NCI-H1436 treated with DMSO at 0.1 percent for 48 hours (cell line): ENCODE data around the gene CAGE1.
"Not testable (repeated sequence)": the region's sequence is repeated elsewhere in the genome, so short reads cannot be mapped to it uniquely, and the experiment has no call there.

Source experiments
- DNase-seq: peaks from one replicate; lab custom pipeline; 2025; lab: John Stamatoyannopoulos, UW

Gene CAGE1

DNA sequence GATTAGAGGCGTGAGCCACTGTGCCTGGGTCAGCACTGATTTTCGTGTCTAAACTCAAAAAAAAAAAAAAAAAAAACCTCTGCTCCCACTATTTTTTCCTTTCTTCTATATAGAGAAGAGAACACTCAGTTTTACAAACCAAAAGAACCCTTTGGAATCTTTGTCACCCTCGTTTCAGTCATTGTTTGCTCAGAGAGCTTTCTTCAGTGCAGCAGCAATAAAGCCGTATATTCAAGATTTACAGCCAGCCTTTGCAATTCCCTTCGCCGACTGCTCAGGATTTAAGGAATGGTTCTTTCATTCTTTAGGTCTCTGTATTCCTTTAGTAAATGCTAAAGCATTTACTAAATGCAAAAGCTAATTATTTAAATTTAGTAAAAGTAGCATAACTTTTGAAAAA, 20.2 kb upstream of the CAGE1 start:
- DNase-seq = no peak

DNA sequence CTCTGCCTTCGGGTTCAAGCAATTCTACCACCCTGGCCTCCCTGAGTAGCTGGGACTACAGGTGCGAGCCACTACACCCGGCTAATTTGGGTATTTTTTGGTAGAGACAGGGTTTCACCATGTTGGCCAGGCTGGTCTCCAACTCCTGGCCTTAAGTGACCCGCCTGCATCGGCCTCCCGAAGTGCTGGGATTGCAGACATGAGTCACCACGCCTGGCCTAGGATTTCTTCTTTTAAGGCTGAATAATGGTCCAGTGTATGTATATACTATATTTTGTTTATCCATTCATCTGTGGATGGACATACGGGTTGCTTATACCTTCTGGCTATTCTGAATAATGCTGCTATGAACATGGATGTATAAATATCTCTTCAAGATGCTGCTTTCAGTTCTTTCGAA, 17.2 kb upstream of the CAGE1 start:
- no peak for DNase-seq

DNA sequence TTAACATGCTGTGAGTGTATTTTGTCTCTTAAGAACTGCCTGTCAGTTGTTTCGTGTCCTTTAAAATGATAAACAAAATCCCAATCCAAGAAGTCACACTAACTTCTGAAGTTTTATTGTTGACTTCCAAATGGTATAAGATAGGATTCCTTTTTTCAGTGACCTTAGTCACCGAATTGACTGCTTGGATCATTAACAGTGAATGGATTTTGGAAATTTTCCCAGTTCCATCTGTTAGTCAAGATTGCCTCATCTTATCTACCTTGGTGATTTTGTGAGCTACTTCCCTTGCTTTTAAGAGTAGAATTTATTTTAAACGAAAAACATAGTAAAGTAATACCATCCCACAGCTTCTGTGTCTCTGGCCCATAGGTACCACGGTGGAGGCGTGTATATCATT, 15.0 kb upstream of the CAGE1 start:
- DNase-seq = no peak

DNA sequence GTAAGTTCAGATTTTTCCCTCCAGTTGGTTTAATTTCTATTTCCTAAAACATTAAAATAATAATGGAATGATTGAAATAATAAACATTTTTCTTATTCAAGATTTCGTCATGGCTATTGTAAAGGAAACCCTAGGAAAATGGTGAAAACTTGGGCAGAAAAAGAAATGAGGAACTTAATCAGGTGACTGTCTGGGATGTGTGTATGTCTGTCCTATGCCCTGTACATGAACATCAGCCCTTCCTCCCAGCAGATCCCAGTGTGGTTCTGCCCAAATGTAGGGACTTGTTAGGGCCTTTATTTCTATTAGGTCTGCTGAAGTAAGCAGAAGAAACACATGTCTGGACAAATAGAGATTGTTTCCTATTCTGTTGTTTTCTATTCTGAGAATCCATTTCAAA, 13.2 kb upstream of the CAGE1 start:
- DNase-seq = no peak

DNA sequence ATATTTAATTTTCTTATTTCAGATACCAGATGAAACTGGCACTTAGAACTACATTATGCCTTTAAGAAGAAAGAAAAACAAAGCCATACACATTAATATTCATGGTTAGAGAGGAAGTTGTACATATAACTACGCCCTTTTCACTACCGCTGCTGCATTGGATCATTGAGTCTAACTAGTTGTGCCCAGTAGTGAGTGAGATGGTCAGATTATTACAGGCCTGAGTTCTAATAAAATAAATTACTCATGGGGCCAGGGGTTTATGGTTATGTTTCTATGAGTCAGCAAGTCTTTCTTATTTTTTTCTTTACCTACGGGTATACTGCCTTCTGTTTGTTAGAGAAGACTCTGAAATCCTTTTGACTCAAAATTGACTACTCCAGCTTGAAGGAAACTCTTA, 11.5 kb upstream of the CAGE1 start:
- no peak for DNase-seq

DNA sequence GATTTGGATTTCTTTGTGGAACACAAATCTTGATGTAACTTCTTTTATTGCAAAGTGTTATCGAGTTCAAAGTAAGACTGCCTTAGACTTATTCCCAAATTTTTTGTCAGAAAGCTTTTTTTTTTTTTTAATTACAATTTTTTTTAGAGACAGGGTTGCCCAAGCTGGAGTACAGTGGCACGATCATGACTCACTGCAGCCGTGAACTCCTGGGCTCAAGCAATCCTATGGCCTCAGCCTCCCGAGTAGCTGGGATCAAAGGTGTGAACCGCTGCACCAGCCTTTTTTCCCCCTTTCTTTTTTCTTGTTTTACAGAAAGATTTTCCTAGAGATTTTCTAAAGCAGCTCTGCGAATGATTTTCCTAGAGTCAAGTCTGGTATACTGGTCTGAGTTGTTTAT, 2.9 kb upstream of the CAGE1 start:
- no peak for DNase-seq

DNA sequence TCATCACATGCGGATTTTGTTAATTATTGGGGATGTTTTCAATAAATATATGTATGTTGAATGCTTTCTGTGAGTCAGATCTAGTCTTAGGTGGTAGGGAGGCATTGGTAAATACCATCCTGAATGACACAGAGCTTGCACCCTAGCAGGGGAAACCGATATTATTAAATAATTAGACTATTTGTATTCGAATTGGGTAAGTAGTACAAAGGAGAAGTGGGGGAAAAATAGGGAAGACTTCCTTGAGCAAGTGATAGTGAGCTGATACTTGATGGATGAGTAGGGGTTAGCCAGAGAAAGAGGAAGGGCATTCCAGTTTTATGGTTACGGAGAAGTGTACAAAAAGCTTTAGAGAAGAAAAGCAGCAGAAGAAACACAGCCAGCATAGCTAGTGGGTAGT, 1.6 kb upstream of the CAGE1 start:
- DNase-seq = no peak

DNA sequence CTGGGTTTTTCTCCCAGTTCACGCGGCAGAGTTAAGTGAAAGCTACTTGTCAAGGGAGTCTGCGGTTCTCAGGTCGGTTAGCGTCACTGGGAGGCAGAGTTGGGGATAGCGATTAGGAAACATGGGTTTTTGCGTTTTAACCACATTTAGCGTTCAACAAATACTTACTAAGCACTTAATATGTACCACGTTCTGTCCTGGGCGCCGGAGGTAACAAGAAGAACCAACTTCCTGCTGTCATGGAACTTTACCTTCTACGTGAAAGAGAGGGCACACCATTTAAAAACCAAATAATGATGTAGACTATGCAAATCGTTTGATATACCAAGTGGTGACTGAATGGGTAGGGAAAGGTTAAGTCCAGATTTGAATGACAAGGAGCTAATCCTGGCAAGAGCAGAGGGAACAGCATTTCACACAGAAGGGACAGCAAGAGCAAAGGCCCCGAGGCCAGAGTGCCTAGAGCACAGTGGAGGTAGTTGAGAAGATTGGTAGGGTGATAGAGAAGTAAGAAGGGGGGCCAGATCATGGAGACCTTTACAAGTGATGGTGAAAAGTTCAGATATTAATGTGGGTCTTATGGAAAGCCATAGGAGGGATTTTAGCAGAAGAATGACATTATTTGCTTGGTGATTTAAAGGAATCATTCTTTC, 810 bp upstream of the CAGE1 start:
- no peak for DNase-seq

DNA sequence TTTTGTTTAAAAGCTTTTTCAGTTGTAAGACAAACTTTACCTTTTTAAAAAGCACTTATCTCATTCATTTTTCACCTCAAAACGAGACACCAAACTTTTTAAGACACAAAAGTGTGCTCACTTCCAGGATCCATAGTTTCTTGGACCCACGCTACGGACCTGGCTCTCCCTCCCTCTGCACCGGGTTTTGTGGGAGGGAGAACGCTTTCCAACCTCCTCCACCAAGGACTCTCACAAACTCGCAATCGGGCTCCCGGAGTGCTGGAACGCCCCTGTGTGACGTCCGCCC, 436 bp downstream of the CAGE1 start:
- no peak for DNase-seq

DNA sequence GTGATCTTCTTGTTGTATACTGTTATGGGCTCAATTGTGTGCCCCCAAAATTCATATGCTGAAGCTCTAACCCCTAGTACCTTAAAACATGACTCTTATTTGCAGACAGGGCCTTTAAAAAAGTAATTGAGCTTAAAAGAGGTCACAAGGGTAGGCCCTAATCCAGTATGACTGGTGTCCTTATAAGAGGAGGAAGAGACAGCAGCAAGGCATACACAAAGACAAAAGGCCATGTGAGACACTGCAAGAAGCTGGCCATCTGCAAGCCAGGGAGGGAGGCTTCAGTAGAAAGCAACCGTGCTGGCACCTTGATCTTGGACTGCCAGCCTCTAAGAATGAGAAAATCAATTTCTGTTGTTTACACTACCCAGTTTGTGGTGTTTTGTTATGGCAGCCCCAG, 8.4 kb downstream of the CAGE1 start:
- DNase-seq = no peak

DNA sequence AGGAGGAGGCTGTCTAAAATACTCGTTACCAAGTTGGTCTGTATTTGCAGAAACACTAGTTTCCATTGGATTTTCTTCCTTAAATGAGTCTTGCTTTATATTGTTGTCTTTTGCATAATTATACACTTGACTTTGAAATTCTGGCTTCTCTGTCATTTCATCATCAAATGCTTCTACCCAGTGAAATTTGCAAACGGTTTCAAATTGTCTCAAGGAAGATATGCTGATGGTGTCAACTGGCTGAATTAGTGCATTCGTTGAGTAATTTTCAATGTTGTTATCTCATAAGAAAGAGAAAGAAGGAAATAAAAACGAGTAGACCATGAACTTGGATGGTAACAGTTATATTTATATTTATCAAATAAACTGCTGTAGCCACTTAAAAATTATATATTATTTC, 10.8 kb downstream of the CAGE1 start:
- DNase-seq = no peak

DNA sequence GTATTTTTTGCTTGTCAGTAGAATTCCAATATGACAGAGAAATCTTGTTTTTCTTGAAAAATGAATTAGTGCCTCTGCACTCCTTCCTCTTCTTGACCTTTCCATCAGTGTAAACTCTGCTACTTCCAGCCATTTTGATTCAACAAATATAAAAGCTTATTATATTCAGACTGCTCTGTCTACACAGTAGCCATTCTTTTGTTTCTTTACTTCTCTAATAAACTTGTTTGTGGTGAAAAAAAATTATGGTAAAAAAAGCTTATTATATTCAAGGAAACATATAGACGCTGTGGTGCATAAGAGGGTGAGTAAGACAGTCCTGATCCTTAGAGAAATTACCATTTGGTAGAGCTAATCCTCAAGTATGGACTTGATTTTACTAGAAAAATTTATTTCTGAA, 11.6 kb downstream of the CAGE1 start:
- no peak for DNase-seq

DNA sequence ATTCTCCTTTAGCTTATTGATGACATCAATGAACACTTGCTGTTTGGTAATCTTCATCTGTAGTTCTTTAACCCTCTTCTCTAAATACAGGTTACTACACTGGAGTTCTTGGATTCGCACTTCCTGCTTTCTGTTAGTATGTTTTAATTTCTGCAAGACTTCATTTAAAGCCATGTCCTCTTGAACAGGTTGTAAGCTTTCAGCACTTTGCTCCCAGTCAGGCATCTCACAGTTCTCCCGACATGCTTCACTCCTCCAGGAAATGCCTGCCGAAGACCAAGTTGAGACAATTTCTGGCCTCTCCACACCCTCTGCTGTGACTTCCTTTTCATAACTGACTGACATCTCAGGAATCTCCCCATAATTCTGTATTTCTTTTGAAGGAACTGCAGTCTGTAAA, 15.8 kb downstream of the CAGE1 start:
- DNase-seq = no peak

DNA sequence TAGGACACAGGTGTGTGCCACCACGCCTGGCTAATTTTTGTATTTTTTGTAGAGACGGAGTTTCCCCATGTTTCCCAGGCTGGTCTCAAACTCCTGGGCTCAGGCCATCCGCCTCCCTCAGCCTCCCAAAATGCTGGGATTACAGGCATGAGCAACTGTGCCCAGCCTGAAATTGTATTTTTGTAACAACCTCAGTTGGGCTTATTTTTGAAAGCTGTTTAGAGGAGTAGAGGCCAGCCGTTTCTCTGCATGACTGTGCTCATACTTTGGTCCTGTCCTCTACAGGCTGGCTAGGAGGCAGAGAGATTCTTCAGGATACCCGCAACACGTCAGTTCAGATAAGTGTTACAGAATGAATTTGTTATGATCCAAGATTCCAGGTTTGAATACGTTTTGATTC, 22.1 kb downstream of the CAGE1 start:
- DNase-seq = no peak

DNA sequence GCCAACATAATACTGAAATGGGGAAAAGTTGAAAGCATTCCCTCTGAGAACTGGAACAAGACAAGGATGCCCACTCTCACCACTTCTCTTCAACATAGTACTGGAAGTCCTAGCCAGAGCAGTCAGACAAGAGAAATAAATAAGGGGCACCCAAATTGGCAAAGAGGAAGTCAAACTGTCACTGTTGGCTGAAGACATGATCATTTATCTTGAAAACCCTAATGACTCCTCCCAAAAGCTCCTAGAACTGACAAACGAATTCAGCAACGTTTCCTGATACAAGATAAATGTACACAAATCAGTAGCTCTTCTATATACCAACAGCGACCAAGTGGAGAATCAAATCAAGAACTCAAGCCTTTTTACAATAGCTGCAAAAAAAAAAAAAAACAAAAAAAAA, 37.6 kb downstream of the CAGE1 start:
- DNase-seq = not testable (repeated sequence)

DNA sequence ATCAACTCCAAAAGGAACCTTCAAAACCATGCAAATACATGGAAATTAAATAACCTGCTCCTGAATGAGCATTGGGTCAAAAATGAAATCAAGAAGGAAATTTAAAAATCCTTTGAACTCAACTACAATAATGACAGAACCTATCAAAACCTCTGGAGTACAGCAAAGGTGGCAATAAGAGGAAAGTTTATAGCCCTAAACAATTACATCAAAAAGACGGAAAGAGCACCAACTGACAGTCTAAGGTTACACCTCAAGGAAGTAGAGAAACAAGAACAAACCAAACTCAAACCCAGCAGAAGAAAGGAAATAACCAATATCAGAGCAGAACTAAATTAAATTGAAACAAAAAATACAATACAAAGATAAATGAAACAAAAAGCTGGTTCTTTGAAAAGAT, 39.0 kb downstream of the CAGE1 start:
- DNase-seq = not testable (repeated sequence)

DNA sequence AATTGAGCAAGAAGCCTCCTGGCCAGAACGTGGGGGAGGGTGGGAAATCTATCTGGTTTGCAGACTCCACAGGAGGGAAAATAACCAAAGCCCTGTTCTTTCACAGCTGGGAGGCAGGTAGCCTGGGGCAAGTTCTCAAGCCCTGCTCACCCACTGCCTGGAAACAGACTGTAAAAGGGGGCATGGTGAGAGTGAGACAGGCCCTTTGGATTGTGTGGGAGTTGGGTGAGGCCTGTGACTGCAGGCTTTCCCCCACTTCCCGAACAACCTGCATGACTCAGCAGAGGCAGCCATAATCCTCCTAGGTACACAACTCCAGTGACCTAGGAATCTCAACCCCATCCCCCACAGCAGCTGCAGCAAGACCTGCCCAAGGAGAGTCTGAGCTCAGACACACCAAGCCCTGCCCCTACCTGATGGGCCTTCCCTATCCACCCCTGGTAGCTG, 42.0 kb downstream of the CAGE1 start:
- DNase-seq = not testable (repeated sequence)

DNA sequence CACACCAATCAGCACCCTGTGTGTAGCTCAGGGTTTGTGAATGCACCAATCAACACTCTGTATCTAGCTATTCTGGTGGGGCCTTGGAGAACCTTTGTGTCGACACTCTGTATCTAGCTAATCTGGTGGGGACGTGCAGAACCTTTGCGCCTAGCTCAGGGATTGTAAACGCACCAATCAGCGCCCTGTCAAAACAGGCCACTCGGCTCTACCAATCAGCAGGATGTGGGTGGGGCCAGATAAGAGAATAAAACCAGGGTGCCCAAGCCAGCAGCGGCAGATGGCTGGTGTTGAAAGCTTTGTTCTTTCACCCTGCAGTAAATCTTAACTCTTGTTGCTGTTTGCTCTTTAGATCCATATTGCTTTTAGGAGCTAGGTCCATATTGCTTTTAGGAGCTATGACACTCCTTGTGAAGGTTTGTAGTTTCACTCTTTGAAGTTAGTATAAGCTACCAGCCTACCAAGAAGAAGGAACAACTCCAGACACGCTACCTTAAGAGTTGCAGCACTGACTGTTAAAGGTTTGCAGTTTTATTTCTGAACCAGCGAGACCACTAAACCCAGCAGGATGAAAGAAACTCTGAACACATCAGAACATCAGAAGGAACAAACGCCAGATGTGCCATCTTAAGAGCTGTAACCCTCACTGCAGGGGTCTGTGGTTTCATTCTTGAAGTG, 44.6 kb downstream of the CAGE1 start:
- DNase-seq = not testable (repeated sequence)

DNA sequence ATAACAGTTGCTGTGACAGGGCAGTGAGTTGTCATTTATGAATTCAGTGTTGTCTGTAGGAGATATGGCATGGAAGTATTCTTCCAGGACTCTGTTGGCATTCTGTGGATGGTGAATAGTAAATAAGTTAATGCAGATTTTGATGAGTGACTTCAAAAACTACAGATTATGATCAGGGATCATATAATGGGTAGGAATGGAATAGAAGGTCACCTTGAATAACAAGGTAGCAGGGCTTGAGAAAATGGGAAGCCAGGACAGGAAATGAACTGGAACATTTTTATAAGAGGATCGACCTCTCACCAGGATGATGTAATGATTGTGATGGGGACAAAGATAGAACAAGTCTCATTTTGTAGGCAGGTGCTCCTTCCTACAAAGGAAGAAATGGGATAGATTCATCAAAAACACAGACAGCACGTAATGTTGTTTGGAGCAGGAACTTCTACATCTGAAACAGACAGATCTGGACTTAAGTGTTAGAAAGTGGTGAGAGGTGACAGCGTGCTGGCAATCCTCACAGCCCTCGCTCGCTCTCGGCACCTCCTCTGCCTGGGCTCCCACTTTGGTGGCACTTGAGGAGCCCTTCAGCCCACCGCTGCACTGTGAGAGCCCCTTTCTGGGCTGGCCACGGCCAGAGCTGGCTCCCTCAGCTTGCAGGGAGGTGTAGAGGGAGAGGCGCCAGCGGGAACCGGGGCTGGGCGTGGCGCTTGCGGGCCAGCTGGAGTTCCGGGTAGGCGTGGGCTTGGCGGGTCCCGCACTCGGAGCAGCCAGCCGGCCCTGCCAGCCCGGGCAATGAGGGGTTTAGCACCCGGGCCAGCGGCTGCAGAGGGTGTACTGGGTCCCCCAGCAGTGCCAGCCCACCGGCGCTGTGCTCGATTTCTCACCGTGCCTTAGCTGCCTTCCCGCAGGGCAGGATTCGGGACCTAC, 45.7 kb downstream of the CAGE1 start:
- no peak for DNase-seq

DNA sequence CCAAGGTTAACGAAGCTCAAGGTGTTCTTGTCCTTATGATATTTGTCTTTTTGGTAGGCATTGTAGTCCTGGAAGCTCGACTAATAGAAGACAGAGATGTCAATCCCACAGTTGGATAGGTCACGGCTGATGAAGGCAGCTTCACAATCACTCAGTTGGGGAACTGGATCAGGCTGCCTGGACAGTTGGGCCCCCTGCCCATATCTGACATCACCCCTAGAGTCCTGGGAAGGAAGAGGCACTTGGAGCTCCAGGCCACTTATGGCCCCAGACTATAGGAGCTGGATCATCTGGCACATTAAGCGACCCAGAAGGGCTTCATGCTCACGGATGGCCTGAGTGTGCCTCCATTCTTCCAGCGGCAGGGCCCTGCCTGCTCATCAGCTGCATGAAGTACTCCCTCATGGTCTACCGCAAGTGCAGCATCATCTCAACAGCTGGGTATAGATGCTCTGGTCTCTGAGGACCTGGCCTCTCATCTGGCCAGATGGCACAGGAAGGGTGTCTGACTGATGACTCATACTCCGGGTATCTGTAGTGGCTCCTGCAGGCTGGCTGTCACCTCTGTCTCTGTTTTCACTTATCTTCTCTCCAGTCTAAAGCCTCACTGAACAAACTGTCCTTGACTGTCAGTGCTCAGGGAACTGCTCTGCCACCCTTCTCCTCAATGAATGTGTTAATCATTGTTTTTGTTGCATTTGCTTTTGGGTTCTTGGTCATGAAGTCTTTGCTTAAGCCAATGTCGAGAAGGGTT, 47.4 kb downstream of the CAGE1 start:
- DNase-seq = no peak

DNA sequence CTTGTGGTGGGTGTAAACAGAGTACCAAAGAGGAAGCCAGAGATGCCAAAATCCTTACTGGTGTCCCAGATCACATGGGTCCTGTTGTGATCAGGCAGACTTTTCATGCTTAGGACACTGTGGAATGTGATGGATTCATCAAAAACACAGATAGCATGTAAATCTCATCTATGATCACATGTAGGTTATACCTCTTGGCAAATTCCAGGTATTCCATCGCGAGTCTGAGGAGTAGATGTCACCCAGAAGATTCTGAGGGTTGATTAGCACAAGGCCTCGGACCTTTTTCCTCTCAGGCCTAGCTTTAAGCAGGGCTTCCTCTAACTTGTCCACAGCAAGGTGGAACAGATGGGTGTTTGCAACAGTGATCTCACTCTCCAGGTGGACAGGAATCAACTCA, 48.3 kb downstream of the CAGE1 start:
- DNase-seq = no peak

DNA sequence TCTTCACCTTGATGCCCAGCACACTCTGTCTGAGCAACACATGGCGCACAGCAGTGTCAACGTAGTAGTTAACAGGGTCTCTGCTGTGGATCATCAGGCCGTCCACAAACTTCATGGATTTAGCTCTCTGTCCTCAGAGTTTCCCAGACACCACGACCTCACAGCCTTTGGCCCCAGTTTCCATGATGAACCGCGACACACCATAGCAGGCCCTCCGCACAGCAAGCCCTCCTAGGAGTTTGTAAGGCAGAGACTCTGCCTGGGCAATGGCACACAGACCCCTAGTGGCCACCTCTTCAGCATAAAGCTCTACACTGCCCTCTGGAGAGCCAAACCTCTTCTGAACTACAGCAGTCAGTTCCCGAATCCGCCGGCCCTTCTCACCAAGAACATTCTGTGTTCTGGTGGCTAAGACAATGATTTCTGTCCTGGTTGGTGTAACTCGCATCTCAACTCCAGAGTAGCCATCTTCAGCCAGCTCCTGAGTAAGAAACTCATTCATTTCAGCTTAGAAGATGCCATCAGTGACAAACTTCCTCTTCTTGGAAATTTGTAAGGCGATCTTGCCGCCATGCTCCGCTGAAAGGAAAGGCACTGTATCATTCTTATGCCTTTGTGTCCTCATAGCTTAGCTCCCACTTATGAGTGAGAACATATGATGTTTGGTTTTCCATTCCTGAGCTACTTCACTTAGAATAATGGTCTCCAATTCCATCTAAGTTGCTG, 50.4 kb downstream of the CAGE1 start:
- not testable (repeated sequence) for DNase-seq
